Stimulated activated CD4-positive, alpha-beta T cell treated with anti-CD3 and anti-CD28 coated beads, TNF-alpha, amount 100 ng/mL, for 4 hours (primary cell): ENCODE data around the gene GRM1.

Experiments used
- DNase-seq, 3 experiments: peaks; one replicate each; pipeline ENCODE4 v3.0.0-alpha.2; 2020; ENCODE audit warnings: low read depth in 3 of 3

The GRM1 gene

GRCh38 chr6:146273490-146273889, 244.6 kb downstream of the GRM1 start:
- no peak for DNase-seq

GRCh38 chr6:146277142-146277541, 248.3 kb downstream of the GRM1 start:
- DNase-seq: no peak

DNA sequence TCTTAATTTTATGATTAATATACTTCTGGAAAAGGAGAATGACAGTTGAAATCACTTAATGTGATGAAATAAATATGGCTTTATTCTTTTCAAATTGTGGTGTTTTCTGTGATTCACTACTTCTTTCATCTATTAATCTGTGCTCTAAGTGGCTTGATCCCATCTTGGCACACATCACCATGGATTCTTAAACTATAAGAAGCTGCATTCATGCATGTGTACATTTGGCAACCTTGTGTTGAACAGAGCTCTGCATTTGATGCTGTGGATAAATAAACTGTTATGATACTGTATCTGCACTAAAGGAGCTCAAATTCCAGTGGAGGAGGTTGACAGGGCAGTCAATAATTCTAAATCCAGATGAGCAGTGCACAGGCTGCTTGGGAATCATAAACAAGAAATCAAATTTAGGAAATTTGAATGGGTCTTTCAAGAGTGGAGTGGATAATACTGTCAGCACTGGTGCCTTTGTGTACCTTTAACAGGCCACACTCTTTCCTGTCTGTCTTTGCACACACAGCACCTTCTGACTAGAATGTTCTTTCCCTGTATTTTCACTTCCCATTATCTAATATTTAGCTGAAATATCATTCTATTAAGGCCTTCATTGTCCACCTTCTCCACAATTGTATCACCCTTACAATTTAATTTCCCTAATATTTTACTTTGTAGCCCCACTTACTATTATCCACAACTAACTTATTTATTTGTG, 252.9 kb downstream of the GRM1 start:
- DNase-seq: no peak

GRCh38 chr6:146282837-146283236, 254.0 kb downstream of the GRM1 start:
- no peak for DNase-seq

DNA sequence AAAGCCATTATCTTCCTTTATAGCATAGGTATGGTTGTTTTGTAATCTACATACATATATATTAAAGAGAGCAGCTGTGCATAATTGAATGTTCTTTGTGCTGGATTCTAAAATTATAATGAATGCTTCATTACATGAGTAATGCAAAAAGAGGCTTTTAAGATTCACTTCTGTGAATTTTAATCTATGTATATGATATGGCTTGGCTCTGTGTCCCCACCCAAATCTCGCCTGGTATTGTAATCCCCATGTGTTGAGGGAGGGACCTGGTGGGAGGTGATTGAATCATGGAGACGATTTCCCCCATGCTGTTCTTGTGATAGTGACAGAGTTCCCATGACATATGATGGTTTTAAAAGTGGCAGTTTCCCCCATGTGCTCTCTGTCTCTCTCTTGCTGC, 255.4 kb downstream of the GRM1 start:
- DNase-seq: no peak

GRCh38 chr6:146286961-146287360, 258.1 kb downstream of the GRM1 start:
- DNase-seq: no peak

- DNase-seq: no peak
These were observed 259.0 kb downstream of the GRM1 start for GRCh38 chr6:146287691-146288369.

DNA sequence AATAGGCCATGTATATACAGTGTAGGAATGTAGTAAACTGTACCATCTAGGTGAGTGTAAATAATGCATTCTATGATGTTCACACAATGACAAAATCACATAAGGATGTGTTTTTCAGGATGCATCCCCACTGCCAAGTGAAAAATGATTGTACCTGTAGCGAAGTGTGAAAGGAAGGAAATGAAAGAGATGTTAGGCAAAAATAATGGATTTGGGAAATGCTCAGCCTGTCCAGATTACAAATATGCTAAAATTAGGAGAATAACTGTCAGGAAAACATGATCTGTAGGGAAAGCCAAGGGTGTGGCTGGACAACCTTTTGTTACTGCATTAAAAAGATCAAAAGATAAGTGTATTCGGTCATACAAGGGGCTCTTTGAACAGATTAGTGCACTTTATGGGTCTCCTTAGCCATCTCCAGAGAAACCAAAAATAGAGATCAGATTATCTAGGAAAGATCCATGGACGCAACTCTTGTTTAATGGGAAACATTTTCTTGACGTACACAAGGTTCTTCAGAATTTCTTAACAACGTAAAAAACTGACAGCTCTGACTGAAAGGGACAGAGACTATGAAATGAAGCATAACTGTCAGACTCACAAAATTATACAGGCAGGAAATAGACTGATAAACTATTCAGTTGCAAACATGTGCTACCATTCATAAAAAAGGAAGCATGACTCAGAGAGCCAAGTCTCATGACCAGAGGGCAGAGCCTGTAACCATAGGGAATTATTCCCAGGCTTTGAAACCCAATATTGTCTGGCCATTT, 261.1 kb downstream of the GRM1 start:
- DNase-seq: no peak

GRCh38 chr6:146290589-146290901, 261.7 kb downstream of the GRM1 start:
- DNase-seq: no peak

DNA sequence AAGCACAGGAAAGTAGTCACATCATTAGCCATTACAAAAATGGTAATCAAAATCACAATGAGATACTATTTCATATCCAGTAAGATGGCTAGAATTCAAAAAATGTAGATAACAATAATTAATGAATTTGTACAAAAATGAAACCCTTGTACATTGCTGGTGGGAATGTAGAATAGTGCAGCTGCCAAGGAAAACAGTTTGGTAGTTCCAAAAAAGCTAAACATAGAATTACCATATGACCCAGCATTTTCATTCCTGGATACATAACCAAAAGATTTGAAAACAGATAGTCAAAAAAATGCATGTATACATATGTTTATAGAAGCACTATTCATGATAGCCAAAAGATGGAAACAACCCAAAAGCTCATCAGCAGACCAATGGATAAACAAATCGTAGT, 263.6 kb downstream of the GRM1 start:
- DNase-seq: no peak

- DNase-seq: no peak
These were observed 266.8 kb downstream of the GRM1 start for GRCh38 chr6:146295695-146296094.

- DNase-seq: no peak
These were observed 269.0 kb downstream of the GRM1 start for GRCh38 chr6:146297815-146298214.

DNA sequence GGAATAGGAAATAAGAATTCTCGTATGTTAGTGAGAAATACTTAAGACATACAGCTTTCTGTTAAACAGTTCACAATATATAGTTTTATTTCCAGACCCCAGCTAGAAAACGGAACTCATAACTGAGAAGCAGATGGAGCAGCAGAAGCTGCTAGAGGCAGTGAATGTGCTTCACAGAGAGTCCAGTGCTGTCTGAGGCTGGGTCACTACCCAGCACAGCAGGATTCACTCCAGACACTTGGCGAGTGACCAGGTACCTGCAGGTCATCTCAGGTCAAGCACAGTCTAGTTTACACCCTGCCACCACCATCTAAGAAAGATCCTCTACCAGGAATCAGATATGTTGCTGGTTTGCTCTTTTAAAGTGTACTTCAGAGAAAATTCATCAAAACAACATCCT, 271.7 kb downstream of the GRM1 start:
- DNase-seq: no peak

DNA sequence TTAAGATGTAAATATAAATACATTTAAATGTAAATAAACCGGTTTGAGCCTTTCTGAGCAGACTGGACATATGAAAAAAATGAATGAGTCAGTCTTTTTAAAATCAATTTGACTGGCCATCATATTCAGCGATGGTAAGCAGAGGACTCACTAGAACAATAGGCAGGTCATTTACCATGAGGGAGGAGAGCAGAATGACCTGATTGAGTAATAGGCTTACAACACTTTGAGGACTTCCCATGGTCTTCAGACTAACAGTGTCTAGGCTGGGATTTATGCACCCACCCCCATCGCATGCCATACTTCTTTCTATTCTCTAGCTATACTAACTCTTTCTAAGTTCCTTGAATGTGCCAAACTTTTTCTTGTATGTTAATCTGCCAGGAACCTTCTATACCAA, 272.9 kb downstream of the GRM1 start:
- no peak for DNase-seq

- DNase-seq: no peak
These were observed 274.1 kb downstream of the GRM1 start for GRCh38 chr6:146302994-146303393.

- no peak for DNase-seq
These were observed 275.3 kb downstream of the GRM1 start for GRCh38 chr6:146304181-146304580.

DNA sequence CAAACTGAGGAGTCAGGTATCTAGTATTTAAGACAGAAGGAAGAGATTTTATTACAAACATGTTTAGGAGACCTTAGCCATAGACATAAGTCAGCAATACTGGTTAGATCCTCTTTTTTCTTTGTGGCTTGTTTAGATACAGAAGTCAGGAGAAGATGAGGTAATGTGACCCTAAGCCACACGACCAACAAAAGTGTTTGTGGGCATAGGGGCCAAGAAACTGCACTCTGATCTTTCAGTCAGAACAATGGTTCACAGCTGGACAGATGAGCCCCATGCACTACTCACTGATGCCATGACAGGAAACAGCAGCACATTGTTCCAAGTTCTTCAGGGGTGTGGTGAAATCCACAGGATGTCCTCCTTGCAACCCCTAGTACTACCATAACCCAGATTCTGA, 276.2 kb downstream of the GRM1 start:
- no peak for DNase-seq

DNA sequence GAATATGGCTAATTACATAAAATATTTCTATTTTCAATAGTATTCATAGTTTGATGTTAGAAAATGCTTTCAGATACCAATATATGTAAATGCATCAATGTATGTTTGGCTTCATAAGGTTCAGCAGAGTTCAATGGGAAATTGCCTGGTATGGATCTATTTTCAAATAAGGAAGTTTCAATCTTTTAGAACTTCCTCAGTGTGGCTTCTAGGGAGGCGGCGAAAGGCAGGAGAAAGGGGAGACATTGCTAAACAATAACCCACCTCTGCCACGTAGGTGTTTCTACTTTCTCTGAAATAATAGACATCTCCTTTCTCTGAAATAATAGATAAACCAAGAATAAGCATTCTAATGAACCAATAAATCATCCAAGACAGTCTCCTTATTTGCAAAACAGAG, 277.1 kb downstream of the GRM1 start:
- DNase-seq: no peak

DNA sequence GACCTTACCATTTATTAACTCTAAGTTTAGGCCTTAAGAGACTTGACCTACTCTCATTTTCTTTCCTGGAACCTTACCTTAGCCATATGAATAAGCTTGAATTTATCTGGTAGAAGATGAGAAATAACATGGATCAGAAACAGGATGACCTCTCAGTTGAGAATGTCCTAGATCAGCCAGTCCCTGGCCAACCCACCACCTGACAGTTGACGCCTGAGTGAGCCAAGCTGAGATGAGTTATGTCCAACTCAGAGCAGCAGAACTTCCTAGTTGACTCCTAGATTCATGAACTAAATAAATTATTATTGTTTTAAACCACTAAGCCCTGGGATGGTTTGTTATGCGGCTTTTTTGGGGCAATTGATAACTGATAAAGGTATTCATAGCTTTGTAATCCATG, 281.8 kb downstream of the GRM1 start:
- no peak for DNase-seq

DNA sequence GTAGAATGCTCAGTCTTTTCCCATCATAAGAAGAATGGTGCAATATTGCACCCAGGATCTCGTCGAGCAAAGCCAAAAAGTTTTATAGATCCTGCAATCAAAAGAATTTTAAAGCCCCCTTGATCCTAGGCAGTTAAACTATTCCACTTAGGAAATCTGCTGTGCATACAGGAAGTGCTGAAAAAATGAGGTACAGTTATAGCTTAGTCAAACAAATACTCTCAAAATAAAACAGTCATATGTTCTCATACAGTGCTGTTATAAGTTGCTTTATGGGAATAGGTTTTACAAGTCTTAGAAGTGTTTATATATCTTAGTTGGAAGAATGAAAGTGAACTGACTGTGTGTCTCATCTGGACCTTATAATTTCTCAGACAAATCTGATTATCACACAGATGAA, 282.2 kb downstream of the GRM1 start:
- DNase-seq: no peak

- DNase-seq: no peak
These were observed 283.7 kb downstream of the GRM1 start for GRCh38 chr6:146312608-146313007.

GRCh38 chr6:146315381-146316174, 286.7 kb downstream of the GRM1 start:
- DNase-seq: no peak
